Tibial nerve (tissue), 4 donors: Measurements from ENCODE around the gene SLC35F1.

Experiments used
- EP300 ChIP-seq, 2 donors: sonication (generic); formaldehyde crosslinking; IDR thresholded peaks; one replicate each; pipeline ENCODE4 v1.6.1; 2017; ENCODE audit warnings: antibody characterized with exemption in 2 of 2, mild to moderate bottlenecking in 1 of 2
- TF ChIP-seq, protein P1 (sequence below), 5 experiments: fragments of 200-600 bp in 3 of 5; fragments of 450-650 bp in 2 of 5; sonication (generic) in 3 of 5; IDR thresholded peaks; one replicate each; pipeline ENCODE4 v1.5.1; 2016 to 2019; ENCODE audit warnings: antibody characterized with exemption in 5 of 5, mild to moderate bottlenecking in 3 of 5, moderate library complexity in 2 of 5

DNA sequence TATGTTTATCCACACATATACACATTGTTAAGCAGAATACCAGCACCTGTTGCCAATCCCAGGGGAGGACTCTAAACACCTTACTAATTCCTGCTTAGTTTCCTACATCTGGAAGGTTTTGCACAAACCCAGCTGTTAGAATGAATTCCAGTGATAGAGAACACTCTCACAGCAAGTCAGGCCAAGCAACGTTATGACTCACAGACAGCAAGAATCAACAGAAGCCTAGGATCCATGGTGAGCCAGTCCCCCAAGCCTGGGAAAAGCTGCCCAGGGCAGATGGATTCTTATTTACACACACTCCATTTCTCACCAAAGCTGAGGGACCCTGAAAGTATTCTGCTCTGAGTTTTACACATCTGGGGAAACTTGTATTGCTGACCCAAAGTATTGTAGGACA is 291.7 kb downstream of the SLC35F1 start:
- TF ChIP-seq, protein P1, sequence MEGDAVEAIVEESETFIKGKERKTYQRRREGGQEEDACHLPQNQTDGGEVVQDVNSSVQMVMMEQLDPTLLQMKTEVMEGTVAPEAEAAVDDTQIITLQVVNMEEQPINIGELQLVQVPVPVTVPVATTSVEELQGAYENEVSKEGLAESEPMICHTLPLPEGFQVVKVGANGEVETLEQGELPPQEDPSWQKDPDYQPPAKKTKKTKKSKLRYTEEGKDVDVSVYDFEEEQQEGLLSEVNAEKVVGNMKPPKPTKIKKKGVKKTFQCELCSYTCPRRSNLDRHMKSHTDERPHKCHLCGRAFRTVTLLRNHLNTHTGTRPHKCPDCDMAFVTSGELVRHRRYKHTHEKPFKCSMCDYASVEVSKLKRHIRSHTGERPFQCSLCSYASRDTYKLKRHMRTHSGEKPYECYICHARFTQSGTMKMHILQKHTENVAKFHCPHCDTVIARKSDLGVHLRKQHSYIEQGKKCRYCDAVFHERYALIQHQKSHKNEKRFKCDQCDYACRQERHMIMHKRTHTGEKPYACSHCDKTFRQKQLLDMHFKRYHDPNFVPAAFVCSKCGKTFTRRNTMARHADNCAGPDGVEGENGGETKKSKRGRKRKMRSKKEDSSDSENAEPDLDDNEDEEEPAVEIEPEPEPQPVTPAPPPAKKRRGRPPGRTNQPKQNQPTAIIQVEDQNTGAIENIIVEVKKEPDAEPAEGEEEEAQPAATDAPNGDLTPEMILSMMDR (IDR thresholded peaks at IDR 0.05): no peak
- no peak for TF ChIP-seq EP300 (IDR thresholded peaks at IDR 0.05)
